Pulmonary artery endothelial cell (primary cell): ENCODE results near the gene HIF1AN. TPM values are rescaled to one million over a fixed set of nuclear protein-coding genes. Genes with fewer than 3 reads are reported as not detected.

Source experiments
- DNase-seq: peaks from one replicate; pipeline ENCODE4 v3.0.0-alpha.2; 2011; ENCODE audit warnings: low read depth, low spot score
- total RNA-seq: library from RNA; depleted of rRNA; stranded (reverse); fragments of >200 nt; gene quantifications from 2 replicates; pipeline ENCODE4 v1.2.3, GENCODE V29; 2014

Gene HIF1AN
- total RNA-seq: 8.2 and 8.3 TPM in 2 replicates

GRCh38 chr10:100535715-100536353 is at the start of gene HIF1AN:
HIF1AN (plus strand) TSS chr10:100535943; CDS start chr10:100535959, 16 bp downstream.
- peak; percentile 80 for DNase-seq

DNA sequence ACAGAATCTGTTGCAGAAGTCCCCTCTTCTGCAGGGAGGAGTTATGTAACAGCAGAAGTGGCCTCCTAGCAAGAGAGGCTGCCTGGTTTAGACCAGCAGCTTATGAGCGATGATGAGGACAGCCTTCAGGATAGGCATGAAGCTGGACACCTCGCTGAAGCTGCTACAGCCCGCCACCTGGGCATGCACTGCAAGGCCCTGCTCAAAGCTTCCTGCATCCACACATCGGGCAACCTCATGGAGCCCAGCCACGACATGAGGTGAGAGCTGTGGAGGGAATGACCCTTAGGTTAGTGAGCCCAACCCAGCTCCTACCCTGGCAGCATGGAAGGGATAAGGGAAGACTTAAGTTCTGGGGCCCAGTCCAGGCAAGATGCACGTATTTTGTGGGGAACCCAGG is 48.2 kb upstream of the HIF1AN start:
- DNase-seq: no peak

- DNase-seq: no peak
These were observed 46.3 kb upstream of the HIF1AN start for GRCh38 chr10:100489396-100489795.

GRCh38 chr10:100490531-100490930 is 45.2 kb upstream of the HIF1AN start:
- DNase-seq: no peak

DNA sequence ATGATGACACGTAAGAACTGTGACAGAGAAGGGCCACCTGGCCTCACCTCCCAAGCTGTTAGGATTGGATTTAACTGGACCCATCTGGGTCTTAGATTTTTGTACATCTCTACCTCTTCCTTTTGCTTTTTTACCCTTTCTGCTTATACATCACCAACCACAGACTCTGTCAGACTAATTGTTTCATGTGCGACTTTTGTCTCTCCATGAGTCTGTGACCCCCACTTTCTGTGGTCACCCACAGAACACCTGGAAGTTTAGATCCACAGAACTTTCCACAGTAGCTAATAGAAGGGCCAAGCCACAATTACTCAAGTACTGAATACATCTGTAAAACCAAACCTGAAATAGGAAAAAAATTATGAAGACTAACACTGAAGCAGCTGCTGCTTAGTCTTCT is 39.2 kb upstream of the HIF1AN start:
- DNase-seq: no peak

- no peak for DNase-seq
These were observed 37.7 kb upstream of the HIF1AN start for GRCh38 chr10:100498059-100498458.

DNA sequence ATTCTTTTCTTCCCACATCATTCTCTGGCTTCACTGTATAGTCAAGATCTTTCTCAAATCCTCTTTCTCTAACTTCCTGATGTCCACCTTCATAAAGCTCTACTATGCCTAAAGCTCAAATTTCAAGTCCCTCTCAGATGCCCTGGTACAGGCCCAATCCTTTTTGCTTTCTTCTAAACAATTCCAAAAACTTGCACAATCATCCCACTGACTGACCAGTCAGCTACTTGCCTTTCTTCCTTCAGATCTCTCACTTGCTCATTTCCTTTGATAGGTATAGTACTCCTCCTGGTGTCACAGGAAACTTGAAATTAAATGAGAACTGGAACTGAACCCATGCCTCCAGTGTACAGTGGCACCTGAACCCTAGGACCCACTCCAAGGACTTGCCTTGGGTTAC is 34.3 kb upstream of the HIF1AN start:
- DNase-seq: no peak

- no peak for DNase-seq
These were observed 32.7 kb upstream of the HIF1AN start for GRCh38 chr10:100502926-100503494.

DNA sequence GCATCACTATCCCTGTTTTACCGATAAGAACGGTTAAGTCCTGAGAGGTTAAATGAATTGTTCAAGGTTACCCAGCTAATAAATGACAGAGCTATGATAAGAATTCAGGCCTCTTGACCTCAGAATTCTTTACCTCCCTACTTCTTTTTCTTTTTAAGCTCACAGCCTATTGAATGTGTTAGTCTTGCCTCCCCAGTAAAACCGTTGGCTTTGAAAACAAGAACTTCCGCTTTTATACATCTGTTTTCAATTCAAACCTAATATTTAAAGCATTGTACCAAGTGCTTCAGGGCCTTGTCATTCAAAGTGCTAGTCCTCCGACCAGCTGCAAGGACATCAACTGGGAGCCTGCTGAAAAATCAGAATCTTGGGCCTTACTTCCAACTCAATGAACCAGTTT is 31.6 kb upstream of the HIF1AN start:
- no peak for DNase-seq

- no peak for DNase-seq
These were observed 30.6 kb upstream of the HIF1AN start for GRCh38 chr10:100505164-100505563.

GRCh38 chr10:100506596-100507356 is 29.0 kb upstream of the HIF1AN start:
- no peak for DNase-seq

- DNase-seq: no peak
These were observed 28.4 kb upstream of the HIF1AN start for GRCh38 chr10:100507357-100507732.

GRCh38 chr10:100508266-100508665 is 27.5 kb upstream of the HIF1AN start:
- DNase-seq: no peak

DNA sequence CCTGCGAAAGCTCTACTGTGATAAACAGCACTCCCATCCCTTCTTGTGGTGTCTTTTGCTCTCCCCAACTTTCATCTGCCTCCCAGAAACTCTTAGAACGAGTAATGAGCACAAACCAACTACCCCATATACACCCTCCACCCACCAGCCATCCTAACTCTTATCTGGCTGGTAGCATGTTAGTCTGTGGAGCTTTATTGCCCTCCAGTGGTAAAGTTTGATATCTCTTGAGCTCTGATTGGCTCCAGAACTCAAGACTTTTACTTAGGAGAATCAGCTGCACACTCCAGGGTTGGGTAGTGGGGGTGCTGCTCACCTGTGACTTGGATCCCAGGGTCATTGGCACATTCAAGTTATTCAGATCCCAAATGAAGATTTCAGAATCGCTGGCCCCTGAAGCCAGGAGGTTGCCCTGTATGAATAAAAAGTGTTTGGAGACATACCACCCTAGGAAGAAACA is 27.0 kb upstream of the HIF1AN start:
- DNase-seq: no peak

GRCh38 chr10:100509241-100509840 is 26.4 kb upstream of the HIF1AN start:
- DNase-seq: no peak

DNA sequence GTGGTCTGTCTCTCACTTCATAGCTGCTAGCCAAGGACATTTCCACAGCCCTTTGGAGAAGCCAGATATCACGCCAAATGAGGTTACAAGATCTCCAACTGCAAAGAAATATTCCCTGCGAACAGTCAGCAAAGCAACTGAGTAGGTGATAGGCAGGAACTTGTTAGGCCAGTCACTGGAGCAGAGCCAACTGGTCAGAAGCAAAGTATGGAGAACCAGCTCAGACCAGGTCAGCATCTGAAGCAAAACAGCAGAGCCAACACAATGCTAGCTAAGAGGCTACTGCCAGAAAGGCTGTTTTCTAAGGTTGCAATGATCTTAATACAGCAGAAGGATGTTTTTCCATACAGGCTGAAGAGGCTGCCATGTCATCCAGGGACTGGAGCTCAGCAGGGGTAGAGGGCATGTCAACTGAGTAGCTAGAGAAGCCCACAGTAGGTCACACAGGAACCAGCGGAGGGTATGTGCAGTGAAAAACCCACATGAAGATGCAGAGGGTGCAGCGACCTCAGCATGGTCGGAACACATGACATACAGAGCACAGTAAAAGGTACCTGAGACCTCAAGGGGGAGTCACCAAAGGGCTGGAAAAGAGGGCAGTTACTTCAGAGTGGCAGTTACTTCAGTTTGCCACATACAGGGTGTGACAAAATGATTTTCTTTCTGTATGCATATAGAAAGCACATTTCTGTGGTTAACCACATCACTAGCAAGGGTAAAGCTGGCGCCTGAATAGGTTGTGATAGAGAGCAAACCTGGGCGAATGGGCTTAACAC is 25.0 kb upstream of the HIF1AN start:
- DNase-seq: no peak

DNA sequence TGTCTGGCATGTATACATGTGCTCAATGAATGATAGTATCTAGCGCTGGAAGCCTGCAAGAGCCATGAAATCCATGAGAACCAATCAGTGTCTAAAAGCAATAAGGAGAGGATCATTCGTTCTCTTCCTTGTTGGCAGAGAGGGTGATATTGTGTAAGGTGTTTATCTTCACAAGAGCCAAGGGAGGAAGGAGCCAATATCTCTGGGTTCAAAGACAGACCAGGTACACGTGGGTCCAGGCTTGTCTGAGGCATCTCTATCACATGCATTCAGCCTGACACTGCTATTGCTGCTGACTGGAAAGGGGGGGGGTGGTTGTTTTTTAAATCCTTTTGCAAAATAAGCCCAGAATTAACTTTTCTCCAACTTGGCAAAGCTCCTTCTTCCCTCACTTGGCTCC is 20.1 kb upstream of the HIF1AN start:
- no peak for DNase-seq

GRCh38 chr10:100516847-100517246 is 18.9 kb upstream of the HIF1AN start:
- no peak for DNase-seq

GRCh38 chr10:100518761-100519241 is 16.9 kb upstream of the HIF1AN start:
- DNase-seq: no peak

DNA sequence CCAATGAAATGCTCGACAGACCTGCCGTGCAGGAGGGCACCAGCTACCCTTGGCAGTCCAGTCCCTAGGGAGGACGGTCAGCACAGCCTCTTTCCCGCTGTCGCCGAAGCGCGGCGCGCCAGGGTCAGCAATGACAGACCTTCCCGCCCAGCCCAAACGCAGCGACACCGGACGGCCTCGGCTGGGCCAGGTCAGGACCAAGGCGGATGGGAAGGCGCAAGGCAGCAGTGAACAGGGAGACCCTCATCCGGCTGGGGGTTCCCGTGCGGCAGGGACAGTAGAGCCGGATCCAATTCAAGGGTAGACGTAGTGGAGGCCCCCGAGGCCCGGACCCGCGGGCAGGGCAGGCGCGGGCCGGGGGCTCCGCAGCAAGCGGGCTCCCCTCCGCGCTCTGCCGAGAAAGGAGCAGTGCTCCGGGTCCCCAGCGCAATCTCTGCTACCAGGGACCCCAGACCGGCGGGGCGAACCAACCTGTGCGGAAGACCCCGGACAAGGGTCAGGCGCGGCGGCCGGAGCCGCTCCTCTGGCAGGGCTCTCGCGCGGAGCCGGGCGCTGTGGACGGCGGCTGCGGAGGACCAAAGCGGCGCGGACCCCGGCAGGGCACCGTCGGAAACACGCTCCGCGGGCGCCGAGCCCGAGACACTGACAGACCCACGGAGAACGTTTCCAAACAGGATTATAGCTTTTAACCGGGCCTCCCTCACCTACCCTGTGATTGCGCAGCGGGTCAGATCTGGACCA is 16.3 kb upstream of the HIF1AN start, which contains the start of gene SEC31B:
Gene SEC31B, minus strand, starts transcription at position 551 of the 741 bp plus-strand sequence. CDS start 2,909 bp downstream, outside the sequence.
- DNase-seq: no peak
